ENCODE data around the gene HAUS2. TPM values are rescaled to one million over a fixed set of nuclear protein-coding genes. Genes with fewer than 3 reads are reported as not detected.
A peak's percentile ranks its signal among the peaks of the same experiment; 100 is the strongest.
"Not testable (repeated sequence)": the region's sequence is repeated elsewhere in the genome, so short reads cannot be mapped to it uniquely, and the experiment has no call there.

The HAUS2 gene
- total RNA-seq, 4 donors from 2014 or later, result 20.6 to 32.3 (median 25.2) TPM

DNA sequence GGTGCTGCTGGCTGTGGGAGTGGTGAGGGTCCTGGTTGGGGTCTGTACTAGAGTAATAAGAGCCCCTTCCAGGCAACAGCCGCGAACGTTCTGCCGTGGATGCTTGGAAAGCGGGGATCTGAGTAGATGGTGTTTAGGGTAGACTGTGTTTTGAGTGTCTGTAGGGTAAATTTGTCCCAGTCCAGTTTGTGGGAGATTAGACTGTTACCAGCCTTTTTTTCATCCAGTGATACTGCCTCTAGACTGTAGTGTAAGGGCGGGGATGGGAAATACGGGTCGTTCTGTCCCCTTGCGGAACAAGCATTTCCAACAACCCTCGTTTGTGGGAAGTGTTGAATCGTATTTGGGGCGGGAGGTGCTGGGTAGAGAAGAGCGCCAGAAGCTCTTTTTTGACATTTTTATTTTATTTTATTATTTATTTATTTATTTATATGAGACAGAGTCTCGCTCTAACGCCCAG is 424 bp downstream of the HAUS2 start:
- intact Hi-C loops (cut with DNase I), result loop anchor here (5.0 kb wide), 1 partner anchor 57 kb away; the partner anchor contains the start of gene ZNF106

DNA sequence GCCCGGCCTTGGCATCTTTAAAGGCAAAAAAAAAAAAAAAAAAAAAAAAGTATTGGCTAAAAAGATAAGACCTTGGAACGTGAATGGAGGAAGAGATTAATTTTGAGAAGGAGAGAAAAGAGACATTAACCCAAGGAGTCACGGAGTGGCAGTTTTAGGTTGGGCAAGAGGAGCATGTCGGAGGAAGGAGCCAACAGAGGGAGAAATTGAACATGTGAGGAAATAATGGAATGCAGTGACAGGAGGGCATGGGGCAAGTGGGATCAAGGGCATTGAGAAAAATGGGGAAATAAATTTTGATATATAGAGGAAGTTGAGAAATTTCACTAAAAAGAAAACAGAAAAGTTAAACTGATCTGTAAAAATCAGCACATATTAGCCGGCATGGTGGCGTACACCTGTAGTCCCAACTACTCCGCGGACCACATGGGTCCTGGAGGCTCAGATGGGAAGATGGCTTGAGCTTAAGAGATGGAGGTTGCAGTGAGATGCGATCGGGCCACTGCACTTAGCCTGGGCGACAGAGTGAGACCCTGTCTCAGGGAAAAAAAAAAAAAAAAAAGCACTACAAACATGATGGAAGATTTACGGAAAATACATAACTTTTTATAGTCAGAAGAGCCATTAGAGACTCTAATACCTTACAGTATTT is 1.2 kb downstream of the HAUS2 start:
- Histone ChIP-seq H3K4me1 (peaks cover 5 to 20% of the 10 kb centered on the region in 2 donors), H3K4me3 (replicated peaks in 1 of 3) (peak overlapping the region in 1 of 3 donors; percentile 89), H3K9me3 (no peaks in the 10 kb centered on the region), H3K27me3 (no peaks in the 10 kb centered on the region), H3K27ac (no peak overlapping the region), H3K36me3 (no peaks in the 10 kb centered on the region)
- intact Hi-C loops (cut with DNase I), result loop anchor here (5.0 kb wide), 1 partner anchor 58 kb away; the partner anchor contains the start of gene ZNF106
- TF ChIP-seq, protein P1, sequence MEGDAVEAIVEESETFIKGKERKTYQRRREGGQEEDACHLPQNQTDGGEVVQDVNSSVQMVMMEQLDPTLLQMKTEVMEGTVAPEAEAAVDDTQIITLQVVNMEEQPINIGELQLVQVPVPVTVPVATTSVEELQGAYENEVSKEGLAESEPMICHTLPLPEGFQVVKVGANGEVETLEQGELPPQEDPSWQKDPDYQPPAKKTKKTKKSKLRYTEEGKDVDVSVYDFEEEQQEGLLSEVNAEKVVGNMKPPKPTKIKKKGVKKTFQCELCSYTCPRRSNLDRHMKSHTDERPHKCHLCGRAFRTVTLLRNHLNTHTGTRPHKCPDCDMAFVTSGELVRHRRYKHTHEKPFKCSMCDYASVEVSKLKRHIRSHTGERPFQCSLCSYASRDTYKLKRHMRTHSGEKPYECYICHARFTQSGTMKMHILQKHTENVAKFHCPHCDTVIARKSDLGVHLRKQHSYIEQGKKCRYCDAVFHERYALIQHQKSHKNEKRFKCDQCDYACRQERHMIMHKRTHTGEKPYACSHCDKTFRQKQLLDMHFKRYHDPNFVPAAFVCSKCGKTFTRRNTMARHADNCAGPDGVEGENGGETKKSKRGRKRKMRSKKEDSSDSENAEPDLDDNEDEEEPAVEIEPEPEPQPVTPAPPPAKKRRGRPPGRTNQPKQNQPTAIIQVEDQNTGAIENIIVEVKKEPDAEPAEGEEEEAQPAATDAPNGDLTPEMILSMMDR (IDR thresholded peaks at IDR 0.05), result no peak
- TF ChIP-seq POLR2A (IDR thresholded peaks at IDR 0.05), result no peak
- WGBS, 2 donors, result 78% methylated on average over 12 of the region's 12 CpGs
- no peak for DNase-seq

More for the DNA sequence above, 424 bp downstream of the HAUS2 start:
- Histone ChIP-seq H3K9me3 (no peaks in the 10 kb centered on the region), H3K4me3 (replicated peaks in 1 of 3) (peak overlapping the region; percentile 89 to 93 (median 92)), H3K4me1 (peaks cover 5 to 20% of the 10 kb centered on the region in 2 donors), H3K27ac (peak overlapping the region; percentile 84 to 87 (median 87)), H3K27me3 (no peaks in the 10 kb centered on the region), H3K36me3 (peaks cover 2% of the 10 kb centered on the region in 2 donors)
- TF ChIP-seq POLR2A (IDR thresholded peaks at IDR 0.05), result no peak
- TF ChIP-seq, protein P1 (IDR thresholded peaks at IDR 0.05), result no peak
- peak; percentile 20 to 30 for DNase-seq
- WGBS, 2 donors, result 0 to 1% methylated on average over 15 of the region's 15 CpGs

DNA sequence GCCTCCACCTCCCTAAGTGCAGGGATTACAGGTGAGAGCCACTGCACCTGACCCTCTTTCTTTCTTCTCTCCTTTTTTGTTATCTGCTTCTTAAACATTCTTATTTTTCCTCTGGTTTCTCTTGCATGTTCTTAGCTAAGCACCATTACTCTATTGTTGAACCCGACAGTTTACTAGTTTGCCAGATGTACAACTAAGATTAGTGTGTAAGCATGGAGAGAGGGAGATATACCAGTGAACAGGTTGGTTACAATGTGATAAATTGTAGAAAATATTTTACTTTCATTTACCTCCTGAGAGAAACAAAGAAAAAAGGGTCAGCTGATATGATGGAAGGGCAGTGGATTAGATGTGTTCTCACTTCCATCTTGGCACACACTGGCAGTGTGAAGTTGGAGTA is 4.9 kb downstream of the HAUS2 start:
- TF ChIP-seq, protein P1 (IDR thresholded peaks at IDR 0.05), result no peak
- TF ChIP-seq POLR2A (IDR thresholded peaks at IDR 0.05), result no peak
- Histone ChIP-seq H3K9me3 (no peaks in the 10 kb centered on the region), H3K4me1 (peaks cover 0 to 8% of the 10 kb centered on the region in 2 donors), H3K36me3 (no peaks in the 10 kb centered on the region), H3K27ac (no peak overlapping the region), H3K4me3 (replicated peaks in 1 of 3) (no peak overlapping the region), H3K27me3 (no peaks in the 10 kb centered on the region)
- intact Hi-C loops (cut with DNase I), result no loop called here
- no peak for DNase-seq
- WGBS, 2 donors, result 95 to 97% methylated on average over 1 of the region's 1 CpG

DNA sequence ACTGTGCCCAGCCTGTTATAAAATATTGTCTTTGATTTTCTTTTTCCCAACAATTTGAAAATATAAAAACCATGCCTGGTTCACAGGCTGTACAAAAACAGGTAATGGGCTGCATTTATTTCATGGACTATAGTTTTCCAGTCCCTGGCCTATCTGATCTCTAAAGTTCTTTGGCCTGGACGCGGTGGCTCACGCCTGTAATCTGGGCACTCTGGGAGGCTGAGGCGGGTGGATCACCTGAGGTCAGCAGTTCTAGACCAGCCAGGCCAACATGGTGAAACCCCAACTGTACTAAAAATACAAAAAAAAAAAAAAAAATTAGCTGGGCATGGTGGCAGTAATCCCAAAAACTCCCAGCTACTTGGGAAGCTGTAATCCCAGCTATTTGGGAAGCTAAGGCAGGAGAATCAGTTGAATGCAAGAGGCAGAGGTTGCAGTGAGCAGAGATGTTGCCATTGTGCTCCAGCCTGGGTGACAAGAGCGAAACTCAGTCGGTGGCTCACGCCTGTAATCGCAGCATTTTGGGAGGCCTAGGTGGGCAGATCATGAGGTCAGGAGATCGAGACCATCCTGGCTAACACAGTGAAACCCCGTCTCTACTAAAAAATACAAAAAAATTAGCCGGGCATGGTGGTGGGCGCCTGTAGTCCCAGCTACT is 8.0 kb downstream of the HAUS2 start:
- DNase-seq, result peak; percentile 18 to 23
- H3K27ac ChIP-seq; H3K4me1 ChIP-seq; H3K4me3 ChIP-seq (replicated peaks in 1 of 3); intact Hi-C loops (cut with DNase I); H3K27me3 ChIP-seq; H3K9me3 ChIP-seq: not testable (repeated sequence)
- 94 to 96% methylated on average over 12 of the region's 12 CpGs for WGBS, 2 donors
- peaks cover 11 to 21% of the 10 kb centered on the region in 2 donors for H3K36me3 ChIP-seq

DNA sequence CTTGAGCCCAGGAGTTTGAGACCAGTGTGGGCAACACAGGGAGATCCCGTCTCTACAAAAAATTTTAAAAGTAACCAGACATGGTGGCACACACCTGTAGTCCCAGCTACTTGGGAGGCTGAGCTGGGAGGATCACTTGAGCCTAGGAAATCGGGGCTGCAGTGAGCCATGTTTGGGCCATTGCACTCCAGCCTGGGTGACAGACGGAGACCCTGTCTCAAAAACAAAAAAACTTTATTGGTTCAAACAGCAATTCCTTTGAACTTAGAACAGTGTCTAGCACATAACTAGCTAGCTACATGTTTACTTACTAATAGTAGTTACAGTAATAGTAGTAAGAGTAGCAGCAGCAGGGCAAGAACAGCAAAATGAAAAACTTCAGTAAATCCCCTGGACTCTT is 10.1 kb downstream of the HAUS2 start:
- H3K36me3 ChIP-seq, result peaks cover 13 to 29% of the 10 kb centered on the region in 2 donors

More for the DNA sequence above, 10.1 kb downstream of the HAUS2 start:
- intact Hi-C loops (cut with DNase I), result no loop called here
- no peaks in the 10 kb centered on the region for H3K27me3 ChIP-seq
- H3K4me3 ChIP-seq (replicated peaks in 1 of 3), result no peak overlapping the region
- no peaks in the 10 kb centered on the region for H3K9me3 ChIP-seq
- TF ChIP-seq, protein P1 (IDR thresholded peaks at IDR 0.05), result no peak
- TF ChIP-seq POLR2A (IDR thresholded peaks at IDR 0.05), result no peak
- no peaks in the 10 kb centered on the region for H3K4me1 ChIP-seq
- DNase-seq, result no peak
- 95 to 100% methylated on average over 3 of the region's 3 CpGs for WGBS, 2 donors
- no peak overlapping the region for H3K27ac ChIP-seq

Data from thyroid gland (tissue), 4 donors.